HG03520 (cell line): ENCODE data around the gene PKP3.
"Not testable (repeated sequence)": the region's sequence is repeated elsewhere in the genome, so short reads cannot be mapped to it uniquely, and the experiment has no call there.

Experiments used
- ATAC-seq: cut with Tn5 transposase; IDR thresholded peaks from one replicate; pipeline ENCODE4 v1.9.1; 2021; ENCODE audit warnings: mild to moderate bottlenecking, moderate library complexity; ENCODE audit not compliant: unreplicated experiment

The PKP3 gene

DNA sequence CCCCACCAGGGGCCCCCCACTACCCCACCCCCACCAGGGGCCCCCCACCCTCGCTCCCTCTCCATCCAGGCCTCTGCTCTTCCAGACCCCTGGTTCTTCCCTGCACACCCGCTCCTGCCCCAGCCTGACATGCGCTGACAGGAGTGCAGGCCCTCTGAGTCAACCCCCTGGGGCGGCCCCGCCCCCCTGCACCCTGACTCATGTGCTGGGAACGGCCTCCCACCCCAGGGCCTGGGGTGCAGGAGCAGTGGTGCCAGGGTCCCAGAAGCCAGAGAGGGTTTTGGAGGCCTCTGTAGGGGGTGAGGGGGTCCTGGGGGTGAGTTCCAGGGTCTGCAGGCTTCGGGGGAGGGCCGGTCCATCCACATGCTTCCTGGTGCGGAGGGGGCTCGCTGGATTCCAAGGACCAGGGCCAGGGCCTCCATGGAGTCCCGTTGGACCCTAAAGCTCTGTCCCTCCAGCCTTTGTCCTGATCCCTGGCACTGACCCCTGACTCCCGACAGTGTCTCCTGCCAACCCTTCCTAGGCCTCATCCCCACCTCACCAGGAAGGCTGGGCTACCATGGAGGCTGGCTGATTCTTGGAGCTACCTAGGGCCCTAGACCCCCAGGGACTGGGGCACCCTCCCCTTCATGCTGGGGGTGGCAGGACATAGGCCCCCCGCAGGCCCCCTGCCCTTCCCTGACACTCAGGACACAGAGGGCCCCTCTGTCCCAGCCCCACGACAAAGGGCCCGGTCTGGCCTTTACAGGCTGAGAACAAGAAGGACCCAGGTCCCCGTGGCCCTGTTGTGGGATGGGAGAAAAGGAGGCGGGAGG lies 583 bp upstream of the PKP3 start:
- ATAC-seq = no peak

DNA sequence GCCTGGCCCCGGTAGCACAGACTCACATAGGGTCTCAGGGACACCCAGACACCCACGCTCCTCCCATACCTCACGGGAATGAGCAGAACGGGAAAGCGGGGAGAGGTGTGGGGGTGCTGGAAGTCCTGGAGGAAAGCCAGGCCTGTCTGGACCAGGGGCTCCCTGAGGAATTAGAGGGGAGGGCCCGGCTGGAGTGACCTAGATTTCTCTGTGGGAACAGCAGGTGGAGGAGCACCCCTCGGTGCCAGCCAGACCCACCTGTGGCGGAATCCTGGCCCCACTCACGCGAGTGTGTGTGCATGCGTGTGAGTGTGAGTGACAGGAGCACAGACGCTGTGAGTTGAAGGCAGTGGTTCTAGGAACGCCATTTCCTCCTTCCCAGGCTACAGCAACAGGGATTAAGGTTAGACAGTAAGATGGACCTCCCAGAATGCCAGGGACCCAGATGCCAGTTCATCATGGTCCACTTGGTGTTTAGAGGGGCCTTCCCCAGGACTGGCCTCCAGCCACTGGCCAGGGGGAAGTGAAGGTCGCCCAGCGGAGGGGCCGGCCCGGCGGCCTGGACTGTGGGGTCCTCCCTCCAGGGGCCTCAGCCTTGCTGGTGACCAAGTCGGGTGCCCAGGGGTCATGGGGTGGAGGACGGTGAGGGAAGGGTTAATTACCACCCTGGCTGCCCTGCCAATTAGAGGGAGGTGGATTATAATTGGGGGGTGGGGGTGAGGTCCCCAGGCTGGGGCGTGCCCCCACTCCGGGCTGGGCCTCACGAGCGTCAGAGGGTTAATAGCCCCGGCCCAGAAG lies 1.0 kb downstream of the PKP3 start:
- ATAC-seq = no peak

DNA sequence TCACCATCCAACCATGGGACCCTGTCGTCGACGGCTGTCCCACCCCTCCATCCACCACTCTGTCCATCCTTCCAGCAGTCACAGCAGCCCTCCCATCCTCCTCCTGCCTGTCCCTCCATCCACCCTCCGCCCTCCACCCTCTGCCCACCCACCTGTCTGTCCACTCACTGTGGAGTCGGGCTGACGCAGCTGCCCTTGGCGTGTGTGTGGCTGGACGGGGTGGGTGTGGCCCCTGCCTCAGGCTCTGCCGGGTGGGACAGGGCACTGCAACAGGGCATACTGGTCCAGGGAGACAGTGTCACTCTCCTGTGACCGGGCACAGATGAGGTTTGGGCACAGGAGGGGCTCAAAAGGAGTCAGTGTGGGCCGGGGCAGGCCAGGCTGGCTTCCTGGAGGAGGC lies 1.9 kb downstream of the PKP3 start:
- ATAC-seq = no peak

DNA sequence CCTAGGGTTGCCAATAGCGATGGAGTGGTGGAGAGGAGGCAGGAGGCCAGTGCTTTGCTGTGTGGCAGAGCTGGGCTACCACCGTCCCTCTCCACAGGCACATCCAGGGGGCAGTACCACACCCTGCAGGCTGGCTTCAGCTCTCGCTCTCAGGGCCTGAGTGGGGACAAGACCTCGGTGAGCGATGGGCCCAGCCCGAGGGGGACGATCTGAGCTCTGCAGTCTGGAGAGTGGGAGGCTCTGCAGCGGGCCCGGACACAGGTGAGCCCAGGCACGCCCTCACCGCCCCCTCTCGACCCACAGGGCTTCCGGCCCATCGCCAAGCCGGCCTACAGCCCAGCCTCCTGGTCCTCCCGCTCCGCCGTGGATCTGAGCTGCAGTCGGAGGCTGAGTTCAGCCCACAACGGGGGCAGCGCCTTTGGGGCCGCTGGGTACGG lies 2.5 kb downstream of the PKP3 start:
- peak; percentile 4 for ATAC-seq

DNA sequence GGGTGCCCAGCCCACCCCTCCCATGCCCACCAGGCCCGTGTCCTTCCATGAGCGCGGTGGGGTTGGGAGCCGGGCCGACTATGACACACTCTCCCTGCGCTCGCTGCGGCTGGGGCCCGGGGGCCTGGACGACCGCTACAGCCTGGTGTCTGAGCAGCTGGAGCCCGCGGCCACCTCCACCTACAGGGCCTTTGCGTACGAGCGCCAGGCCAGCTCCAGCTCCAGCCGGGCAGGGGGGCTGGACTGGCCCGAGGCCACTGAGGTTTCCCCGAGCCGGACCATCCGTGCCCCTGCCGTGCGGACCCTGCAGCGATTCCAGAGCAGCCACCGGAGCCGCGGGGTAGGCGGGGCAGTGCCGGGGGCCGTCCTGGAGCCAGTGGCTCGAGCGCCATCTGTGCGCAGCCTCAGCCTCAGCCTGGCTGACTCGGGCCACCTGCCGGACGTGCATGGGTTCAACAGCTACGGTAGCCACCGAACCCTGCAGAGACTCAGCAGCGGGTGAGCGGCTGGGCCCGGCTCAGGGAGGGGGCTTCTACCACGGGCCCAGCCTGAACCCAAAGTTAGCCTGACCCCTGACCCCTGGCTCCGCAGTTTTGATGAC lies 3.0 kb downstream of the PKP3 start:
- peak; percentile 90 for ATAC-seq

DNA sequence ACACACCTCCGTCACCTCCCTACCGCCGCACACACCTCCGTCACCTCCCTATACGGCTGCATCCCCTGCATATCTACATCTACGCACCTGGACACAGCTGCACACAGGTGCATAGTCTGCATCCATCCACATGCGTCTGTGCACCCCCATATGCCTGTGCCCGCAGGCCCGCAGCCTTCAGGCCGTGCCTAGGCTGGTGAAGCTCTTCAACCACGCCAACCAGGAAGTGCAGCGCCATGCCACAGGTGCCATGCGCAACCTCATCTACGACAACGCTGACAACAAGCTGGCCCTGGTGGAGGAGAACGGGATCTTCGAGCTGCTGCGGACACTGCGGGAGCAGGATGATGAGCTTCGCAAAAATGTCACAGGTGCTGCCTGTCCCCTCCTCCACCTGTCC lies 4.8 kb downstream of the PKP3 start:
- ATAC-seq = no peak

DNA sequence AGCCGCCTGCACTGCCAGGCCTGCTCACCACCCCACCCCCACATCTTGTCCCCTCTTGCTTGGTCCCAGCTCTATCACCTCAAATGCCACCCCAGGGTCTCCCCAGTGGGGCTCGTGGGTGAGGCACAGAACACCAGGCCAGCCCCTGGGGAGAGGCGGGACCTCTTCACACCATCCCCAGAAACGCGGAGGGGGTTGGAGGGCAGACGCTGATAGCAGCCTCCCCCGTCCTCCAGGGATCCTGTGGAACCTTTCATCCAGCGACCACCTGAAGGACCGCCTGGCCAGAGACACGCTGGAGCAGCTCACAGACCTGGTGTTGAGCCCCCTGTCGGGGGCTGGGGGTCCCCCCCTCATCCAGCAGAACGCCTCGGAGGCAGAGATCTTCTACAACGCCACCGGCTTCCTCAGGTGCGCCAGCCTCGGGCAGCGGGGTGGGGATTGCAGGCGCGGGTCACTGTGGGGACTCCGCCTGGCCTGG lies 5.8 kb downstream of the PKP3 start:
- ATAC-seq = no peak

DNA sequence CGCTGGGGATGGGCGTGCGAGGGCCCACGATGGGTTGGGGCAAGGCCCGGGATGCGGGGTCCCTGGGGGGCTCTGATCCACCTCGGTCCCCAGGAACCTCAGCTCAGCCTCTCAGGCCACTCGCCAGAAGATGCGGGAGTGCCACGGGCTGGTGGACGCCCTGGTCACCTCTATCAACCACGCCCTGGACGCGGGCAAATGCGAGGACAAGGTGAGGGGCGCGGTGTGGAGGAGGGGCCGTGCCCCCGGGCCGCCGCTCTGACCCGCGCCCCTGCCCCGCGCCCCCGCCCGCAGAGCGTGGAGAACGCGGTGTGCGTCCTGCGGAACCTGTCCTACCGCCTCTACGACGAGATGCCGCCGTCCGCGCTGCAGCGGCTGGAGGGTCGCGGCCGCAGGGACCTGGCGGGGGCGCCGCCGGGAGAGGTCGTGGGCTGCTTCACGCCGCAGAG lies 6.3 kb downstream of the PKP3 start:
- ATAC-seq = no peak

DNA sequence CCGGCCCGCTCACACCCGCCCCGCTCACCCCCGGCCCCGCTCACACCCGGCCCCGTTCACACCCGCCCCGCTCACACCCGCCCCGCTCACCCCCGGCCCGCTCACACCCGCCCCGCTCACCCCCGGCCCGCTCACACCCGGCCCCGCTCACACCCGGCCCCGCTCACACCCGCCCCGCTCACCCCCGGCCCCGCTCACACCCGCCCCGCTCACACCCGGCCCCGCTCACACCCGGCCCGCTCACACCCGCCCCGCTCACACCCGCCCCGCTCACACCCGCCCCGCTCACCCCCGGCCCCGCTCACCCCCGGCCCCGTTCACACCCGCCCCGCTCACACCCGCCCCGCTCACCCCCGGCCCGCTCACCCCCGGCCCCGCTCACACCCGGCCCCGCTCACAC lies 7.2 kb downstream of the PKP3 start:
- not testable (repeated sequence) for ATAC-seq

DNA sequence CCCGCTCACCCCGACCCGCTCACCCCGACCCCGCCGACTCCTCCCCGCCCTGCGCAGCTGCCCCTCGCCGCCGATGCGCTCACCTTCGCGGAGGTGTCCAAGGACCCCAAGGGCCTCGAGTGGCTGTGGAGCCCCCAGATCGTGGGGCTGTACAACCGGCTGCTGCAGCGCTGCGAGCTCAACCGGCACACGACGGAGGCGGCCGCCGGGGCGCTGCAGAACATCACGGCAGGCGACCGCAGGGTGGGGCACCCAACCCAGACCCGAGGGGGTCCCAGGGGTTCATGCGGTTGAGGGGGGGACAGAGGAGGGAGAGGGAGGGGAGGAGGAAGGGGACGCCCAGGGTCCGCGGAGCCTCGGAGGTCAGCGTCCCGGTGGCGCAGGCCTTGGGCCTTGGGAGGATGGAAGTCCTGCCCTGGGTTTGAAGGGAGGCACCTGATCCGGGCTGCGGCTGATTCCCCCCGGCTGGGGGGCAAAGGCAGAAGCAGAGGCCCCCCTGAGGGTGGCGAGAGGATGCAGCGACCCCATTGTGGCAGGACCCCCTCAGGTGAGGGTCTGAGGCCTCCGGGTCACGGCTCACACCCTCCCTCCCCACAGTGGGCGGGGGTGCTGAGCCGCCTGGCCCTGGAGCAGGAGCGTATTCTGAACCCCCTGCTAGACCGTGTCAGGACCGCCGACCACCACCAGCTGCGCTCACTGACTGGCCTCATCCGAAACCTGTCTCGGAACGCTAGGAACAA lies 9.2 kb downstream of the PKP3 start:
- no peak for ATAC-seq

DNA sequence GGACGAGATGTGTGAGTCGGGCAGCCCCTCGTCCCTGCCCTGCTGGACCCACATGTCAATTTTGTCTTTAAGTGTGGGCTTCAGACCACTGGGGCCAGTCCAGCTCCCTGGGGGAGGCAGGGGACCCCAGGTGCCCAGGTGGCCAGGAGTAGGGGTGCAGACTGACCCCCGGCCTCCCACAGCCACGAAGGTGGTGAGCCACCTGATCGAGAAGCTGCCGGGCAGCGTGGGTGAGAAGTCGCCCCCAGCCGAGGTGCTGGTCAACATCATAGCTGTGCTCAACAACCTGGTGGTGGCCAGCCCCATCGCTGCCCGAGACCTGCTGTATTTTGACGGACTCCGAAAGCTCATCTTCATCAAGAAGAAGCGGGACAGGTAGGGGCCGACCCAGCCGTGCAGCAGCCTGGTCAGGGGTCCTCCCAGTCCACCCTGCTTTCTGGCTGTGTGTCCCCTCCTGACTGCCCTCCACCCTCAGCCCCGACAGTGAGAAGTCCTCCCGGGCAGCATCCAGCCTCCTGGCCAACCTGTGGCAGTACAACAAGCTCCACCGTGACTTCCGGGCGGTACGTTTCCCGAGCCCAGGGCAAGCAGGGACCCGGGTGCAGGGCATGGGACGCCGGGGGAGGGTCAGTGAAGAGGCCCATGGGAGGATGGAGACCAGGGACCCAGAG lies 9.9 kb downstream of the PKP3 start:
- no peak for ATAC-seq

DNA sequence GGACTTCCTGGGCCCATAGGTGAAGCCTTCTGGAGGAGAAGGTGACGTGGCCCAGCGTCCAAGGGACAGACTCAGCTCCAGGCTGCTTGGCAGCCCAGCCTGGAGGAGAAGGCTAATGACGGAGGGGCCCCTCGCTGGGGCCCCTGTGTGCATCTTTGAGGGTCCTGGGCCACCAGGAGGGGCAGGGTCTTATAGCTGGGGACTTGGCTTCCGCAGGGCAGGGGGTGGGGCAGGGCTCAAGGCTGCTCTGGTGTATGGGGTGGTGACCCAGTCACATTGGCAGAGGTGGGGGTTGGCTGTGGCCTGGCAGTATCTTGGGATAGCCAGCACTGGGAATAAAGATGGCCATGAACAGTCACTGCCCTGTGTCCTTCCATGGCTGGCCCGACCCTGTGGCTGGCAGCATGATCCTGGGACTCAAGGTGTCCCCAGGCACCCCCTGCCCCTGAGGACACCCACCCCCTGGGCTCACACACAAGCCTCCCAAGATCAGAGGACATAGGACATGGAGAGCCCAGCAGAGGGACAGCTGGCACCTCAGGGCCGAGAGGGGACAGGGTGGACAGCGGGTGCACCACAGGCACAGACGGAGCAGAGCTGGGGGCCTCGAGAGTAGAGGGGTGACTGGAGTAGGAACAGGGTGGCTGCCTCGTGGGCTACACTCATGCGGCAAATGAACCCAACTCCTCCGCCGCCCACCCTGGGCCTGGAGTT lies 10.7 kb downstream of the PKP3 start:
- ATAC-seq = no peak

DNA sequence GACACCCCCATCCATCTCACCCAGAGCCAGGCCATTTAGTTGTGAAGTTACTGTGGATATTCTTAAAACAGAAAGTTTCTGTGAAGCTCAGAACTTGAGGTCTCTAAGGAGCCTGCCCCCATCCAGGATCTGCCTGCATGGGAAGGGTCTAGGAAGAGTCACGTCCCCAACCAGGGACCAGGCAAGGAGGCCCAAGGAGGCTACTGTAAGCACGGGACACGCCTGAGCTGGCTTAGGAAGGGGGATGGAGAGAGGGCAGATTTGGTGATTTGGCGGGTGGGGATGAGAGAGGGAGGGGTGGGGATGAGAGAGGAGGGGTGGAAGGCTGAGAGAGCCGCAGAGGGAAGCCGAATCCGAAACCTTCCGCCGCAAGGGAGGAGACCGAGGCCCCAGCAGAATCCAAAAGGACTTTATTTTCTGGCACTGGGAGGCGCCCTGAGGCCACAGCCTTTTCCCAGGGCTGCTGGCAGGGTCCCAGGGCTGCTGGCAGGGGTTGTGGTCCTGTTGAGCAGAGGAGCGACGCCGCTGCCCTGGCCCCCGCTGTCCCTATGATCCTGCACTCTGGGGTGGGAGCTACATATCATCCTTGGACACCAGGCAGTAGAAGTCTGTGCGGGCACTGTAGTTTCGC lies 11.4 kb downstream of the PKP3 start:
- ATAC-seq = no peak

DNA sequence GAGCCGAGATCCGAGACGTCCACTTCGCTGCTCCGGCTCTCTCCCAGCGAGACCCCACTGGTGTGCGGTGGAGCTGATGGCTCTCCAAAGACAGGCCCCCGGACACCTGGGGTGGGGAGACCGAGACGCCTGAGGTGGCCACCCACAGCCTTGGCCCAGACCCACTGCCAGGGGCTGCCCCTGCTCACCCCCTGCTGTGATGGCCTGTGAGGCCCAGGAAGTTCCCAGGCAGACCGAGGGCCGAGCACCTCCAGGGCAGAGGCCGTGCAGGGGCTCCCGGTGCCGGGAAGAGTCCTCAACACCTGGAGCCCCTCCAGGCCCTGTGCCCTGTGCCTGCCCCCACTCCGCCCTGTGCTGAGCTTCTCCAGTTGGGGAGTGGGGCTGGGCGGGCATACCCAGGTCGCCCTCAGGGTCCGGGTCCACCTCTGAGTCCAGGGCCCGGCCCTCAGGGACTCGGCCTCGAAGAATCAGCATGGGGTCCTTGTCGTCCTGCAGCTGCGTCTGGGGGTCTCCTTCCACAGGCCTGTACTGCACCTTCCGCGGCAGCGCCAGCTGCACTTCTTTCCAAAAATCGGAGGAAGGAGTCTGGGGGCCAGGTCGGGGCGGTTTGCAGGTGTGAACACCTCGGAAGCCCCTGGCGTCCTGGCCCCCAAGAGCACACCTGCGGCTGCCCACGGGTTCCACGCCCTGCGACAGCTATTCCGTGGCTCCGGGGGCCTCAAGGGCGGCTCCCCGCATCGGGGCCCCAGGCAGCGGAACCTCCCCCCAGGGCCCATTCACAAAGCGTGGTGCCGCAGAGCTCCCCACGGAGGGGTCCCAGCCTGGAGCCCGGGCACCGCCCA lies 12.2 kb downstream of the PKP3 start:
- ATAC-seq = no peak

DNA sequence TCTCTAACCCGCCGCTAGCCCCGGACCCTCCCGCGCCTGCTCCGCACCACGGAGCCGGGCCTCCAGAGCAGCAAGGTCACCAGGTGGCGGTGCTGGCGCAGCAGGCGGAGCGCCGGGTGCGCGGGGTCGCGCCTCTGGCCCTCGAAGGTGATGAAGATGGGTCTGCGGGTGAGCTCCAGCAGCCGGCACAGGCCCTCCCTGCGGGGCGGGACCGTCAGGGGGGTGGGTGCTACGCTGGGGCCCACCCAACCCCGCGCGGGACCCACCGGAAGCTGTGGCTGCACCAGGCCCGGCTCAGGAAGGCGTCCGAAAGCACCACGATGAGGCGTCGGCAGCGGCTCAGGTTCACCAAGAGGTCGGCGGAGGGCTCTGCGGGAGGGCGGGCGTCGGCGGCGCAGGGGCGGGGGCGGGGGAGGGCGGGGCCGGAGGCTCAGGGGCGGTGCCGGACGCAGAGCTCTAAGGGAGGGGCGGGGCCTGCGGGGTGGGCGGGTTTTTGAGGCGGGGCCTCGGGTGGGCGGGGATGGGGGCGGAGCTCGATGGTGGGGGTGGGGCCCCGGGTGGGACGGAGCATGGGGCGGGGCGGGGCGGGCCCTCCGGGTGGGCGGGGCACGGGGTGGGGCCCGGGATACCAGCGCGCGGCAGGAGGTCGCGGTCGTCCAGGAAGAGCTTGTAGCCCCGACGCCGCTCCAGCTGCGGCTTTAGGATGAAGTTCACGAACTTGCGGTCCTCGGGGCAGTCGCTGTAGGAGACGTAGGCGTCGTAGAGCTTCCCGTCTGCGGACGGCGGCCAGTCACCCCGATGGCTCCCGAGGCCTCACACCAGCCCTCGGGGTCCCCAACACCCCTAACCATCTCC lies 13.0 kb downstream of the PKP3 start:
- peak; percentile 63 for ATAC-seq

DNA sequence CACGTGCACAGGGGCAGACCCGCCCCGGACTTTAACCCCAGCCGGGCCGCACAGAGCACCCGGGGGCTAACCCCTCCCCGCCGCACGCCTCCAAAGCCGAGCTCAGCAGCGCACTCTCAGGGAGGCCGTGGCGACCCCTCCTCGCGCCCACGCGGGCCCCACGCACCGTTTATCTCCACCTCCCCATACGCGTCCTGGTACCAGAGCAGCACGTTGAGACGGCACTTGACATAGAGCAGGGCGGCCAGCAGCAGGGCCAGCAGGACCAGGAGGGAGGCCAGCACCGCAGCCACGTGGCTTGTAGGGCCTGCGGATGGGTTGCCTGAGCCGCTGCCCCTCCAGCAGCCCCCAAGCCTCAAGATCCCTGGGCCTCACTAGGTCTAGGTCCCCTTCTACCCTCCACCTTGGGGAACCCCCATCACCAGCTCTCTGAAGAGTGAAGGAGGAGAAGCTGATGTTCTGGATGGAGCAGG lies 13.7 kb downstream of the PKP3 start:
- ATAC-seq = no peak
